ENCODE measurements around the gene CSTF3.
"Not testable (repeated sequence)": the region's sequence is repeated elsewhere in the genome, so short reads cannot be mapped to it uniquely, and the experiment has no call there.

DNA sequence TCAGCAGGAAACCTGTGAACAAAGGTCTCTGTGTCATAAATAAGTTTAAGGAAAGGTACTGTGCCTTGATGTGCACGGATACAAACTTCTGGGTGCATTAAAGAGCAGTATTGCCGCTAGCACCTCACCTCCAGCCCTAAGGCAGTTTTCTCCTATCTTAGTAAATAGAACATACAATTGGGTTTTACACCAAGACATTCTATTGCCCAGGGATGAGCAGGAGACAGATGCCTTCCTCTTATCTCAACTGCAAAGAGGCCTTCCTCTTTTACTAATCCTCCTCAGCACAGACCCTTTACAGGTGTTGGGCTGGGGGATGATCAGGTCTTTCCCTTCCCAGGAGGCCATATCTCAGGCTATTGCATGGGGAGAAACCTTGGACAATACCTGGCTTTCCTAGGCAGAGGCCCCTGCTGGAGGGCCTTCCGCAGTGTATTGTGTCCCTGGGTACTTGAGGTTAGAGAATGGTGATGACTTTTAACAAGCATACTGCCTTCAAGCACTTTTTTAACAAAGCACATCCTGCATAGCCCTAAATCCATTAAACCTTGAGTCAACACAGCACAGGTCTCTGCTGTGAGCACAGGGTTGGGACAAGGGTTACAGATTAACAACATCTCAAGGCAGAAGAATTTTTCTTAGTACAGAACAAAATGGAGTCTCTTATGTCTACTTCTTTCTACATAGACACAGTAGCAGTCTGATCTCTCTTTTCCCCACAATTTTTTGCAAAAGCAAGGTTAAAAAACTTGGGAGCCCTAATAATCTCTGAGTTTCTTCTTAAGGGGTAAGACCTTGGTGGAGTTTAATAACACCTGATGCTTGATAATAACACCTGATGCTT lies 111.5 kb downstream of the CSTF3 start:
- TF ChIP-seq, protein P1, sequence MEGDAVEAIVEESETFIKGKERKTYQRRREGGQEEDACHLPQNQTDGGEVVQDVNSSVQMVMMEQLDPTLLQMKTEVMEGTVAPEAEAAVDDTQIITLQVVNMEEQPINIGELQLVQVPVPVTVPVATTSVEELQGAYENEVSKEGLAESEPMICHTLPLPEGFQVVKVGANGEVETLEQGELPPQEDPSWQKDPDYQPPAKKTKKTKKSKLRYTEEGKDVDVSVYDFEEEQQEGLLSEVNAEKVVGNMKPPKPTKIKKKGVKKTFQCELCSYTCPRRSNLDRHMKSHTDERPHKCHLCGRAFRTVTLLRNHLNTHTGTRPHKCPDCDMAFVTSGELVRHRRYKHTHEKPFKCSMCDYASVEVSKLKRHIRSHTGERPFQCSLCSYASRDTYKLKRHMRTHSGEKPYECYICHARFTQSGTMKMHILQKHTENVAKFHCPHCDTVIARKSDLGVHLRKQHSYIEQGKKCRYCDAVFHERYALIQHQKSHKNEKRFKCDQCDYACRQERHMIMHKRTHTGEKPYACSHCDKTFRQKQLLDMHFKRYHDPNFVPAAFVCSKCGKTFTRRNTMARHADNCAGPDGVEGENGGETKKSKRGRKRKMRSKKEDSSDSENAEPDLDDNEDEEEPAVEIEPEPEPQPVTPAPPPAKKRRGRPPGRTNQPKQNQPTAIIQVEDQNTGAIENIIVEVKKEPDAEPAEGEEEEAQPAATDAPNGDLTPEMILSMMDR (IDR thresholded peaks at IDR 0.05; ENCODE audit: insufficient read depth, low read depth, low read length) = not testable (repeated sequence)
- not testable (repeated sequence) for TF ChIP-seq EZH2 (IDR thresholded peaks at IDR 0.05; ENCODE audit: insufficient read depth, low read length)
